Measurements from ENCODE around the gene SLC25A22. TPM values are rescaled to one million over a fixed set of nuclear protein-coding genes. Genes with fewer than 3 reads are reported as not detected.
A peak's percentile ranks its signal among the peaks of the same experiment; 100 is the strongest.

SLC25A22 gene
- 4.0 and 7.7 TPM in 2 replicates for total RNA-seq

GRCh38 chr11:798093-798713, at the start of gene SLC25A22:
SLC25A22 (minus strand) TSS chr11:798281; CDS start chr11:795006, 3,275 bp downstream.
- peak in 1 of 2 donors; percentile 83 for DNase-seq (ENCODE audit: low read depth in 2 of 2)

DNA sequence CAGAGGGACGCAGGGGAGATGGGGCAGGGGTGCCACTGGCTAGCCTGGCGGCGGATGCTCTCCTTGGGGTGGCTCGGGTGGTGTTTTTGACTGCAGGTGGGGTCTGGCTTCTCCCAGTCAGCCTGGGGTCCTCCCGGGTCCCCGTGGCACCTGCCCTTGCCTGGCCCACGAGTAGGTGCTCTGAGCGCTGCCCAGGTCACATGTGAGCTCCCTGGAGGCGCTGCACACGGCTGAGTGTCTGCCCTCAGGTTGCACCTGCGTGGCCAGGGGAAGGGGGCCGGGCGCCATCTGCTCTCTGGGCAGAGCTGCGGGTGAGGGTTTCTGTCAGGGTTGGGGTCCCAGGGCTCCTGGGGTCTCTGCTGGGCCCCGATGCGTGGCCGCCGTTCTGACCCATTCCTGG, 49.8 kb upstream of the SLC25A22 start:
- no peak for DNase-seq (ENCODE audit: low read depth in 2 of 2)

GRCh38 chr11:846496-847098, 48.5 kb upstream of the SLC25A22 start:
- no peak for DNase-seq (ENCODE audit: low read depth in 2 of 2)

GRCh38 chr11:845872-846495, 47.9 kb upstream of the SLC25A22 start:
- DNase-seq (ENCODE audit: low read depth in 2 of 2): peak in 1 of 2 donors; percentile 54

DNA sequence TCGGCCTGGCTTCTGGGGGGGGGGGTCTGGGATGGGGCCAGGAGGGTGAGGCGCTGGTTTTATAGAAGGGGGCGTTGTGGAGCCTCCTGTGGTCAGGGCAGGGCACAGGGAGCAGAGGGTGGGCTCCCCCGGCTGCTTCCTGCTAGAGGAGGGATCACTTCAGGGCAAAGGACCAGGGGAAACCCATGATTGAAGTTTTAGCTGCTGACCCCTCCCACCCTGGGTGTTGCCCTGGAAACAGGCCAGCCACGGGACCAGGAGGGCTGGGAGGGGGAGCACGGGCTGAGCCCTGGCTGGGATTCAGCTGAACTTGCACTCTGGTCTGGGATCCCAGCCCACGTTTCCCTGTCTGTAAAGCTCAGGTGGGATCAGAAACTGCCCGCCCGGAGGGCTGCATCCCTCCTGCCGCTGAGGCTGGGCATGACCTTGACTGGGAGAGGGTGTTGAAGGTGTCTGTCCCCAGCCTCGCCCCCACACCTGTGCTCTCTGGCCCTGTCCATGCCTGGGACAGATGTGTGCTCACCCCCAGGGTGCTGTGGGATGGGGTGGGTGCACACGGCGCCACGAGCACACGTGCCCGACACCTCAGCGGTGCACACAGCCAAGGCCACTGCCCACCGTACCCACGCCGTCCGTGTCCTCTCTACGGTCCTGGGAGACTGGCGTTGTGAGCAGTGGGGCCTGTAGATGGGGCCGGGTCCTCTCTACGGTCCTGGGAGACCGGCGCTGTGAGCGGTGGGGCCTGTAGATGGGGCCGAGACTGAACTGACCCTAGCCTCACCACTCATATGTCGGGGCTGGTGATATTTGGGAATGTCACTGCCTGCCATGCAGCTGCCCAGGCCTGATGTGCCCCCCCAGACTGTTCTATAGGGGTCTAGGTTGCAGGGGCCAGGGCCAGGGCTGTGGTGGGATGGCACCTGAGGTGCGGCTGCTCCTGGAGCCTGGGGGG, 46.9 kb upstream of the SLC25A22 start:
- peak; percentile 94 to 98 for DNase-seq (ENCODE audit: low read depth in 2 of 2)

GRCh38 chr11:843818-844692, 46.0 kb upstream of the SLC25A22 start:
- peak; percentile 91 to 95 for DNase-seq (ENCODE audit: low read depth in 2 of 2)

DNA sequence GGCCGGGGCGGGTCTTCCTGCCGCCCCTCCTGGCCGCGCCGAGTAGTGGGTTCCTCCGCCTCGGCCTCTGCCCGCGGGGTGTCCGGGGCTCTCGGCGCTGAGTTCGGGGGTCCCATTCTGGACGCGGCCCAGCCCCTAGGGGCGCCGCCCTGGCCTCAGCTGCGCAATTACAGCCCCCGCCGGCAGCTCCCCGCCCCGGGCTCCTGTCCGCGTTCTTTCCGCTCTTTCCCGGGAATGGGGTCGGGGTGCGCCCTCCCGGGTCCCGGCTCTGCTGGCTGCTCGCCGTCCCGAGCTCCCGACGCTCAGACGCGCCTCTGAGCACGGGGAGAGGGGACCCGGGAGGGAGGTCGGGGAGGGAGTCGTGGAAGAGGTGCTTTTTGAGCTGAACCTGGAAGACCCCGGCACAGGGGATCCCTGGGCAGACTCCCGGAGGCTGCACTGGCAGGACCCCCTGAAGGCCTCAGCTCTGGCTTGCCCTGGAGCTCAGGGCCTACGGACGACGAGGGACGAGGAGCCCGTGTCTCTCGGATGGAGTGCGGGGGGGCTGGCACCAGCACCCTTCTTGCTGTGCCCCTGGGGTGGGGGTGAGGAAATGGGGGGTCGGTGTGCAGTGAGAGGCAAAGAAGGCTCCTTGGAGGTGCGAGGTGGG, 45.1 kb upstream of the SLC25A22 start:
- peak in 1 of 2 donors; percentile 27 for DNase-seq (ENCODE audit: low read depth in 2 of 2)

DNA sequence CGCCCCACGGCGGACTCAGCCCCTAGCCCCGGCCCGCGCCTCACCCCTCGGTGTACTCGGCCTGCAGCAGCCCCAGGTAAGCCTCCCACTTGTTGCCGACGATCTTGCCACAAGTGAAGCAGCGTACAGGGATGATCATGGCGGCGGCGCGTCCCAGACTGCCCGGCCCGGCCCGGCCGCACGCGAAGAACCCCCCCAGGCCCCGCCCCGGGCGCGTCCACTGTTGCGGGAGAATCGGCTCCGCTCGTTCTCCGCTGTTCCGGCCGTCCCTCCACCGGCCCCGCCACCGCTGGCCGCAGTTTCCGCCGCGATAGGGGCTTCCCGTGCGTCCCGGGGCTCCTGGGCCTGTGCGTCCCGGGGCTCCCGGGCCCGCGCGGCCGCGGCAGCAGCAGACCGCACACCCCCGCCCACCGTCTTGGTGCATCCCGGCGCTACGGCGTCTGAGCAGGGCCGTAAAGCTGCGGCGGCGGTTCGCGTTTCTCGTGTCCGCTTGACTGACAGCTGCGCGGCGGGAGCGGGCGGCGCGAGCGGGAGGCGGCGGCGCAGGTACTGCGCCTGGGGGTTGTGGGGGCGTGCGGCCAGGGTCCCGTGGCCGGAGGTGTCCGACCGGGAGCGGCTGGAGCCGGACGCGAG, 44.4 kb upstream of the SLC25A22 start, which contains the start of the genes POLR2L and TSPAN4:
Gene POLR2L, minus strand, starts transcription at position 160 of the 633 bp plus-strand sequence. Its CDS starts 21 bp downstream, at position 139.
Gene TSPAN4, plus strand, starts transcription at position 483 of the 633 bp plus-strand sequence. CDS start 7,453 bp downstream, outside the sequence.
- peak; percentile 84 to 95 for DNase-seq (ENCODE audit: low read depth in 2 of 2)

DNA sequence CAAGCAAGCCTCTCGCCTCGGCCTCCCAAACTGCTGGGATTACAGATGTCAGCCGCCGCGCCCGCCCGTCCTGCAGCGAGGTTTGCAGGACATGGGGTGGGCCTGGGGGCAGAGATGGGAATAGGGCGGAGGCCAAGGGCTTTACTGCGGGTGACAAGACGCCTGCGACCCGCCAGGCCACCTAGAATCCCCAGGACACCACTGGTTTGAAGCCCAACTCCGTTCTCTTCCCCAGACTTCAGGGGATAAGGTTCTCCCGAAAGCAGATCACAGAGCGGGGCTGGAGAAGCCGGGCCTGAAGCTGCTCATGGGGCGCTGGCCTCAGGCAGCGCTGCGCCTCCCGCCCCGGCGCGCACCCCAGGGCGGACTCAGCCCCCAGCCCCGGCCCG, 43.9 kb upstream of the SLC25A22 start:
- DNase-seq (ENCODE audit: low read depth in 2 of 2): peak in 1 of 2 donors; percentile 32

GRCh38 chr11:839875-840617, 42.0 kb upstream of the SLC25A22 start:
- peak in 1 of 2 donors; percentile 31 for DNase-seq (ENCODE audit: low read depth in 2 of 2)

DNA sequence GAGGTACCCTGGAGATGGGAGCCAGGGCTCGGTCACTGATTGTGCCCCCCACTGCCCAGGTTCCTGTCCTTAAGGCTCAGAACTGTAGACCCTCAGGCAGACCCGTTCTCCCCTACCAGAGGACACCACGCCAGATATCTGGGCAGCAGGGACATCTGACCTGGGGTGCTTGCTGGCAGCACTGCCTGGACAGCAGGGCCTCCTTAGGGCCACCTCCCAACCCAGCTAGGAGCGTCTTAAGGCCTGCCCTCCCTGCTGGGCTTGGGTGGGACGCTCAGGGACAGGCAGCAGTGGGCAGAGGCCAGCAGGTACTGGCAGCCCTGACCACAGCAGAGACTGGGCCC, 41.2 kb upstream of the SLC25A22 start:
- DNase-seq (ENCODE audit: low read depth in 2 of 2): no peak

DNA sequence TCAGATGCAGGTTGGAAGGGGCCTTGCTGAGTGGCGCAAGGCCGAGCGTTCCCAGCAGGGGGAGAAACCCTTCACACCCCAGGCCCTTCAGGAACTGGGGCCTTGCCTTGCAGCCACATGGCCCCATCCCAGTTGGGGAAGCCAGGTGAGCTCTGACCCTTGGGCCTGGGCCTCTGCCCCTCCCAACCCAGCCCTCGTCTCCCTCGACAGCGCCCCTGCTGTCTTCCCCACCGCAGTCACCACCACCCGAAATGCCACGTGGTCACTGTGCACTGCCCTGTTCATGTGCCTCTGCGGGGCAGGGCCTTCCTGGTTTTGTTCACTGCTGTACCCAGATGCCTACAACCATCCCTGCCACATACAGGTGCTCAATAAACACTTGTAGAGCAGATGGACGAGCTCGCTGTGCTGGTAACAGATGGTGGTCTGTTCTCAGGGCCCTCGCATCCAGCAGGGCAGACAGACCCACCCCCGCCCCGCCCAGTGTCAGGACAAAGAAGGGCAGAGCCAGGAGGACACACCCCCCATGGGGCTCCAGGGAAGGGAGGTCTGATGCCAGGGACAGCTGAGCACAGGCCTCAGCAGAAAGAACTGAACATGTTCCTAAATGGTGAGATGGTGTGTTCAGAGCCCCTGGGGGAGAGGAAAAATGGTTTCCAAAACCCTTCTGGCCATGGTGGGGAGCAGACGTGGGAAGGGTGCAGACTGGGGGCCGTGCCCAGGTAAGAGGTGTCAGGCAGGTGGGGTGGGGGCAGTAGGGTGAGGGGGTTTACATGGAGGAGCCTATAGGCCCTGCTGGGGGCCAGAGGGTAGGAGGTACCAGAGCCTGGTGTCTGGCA, 40.6 kb upstream of the SLC25A22 start:
- peak in 1 of 2 donors; percentile 50 for DNase-seq (ENCODE audit: low read depth in 2 of 2)

GRCh38 chr11:837990-838307, 39.9 kb upstream of the SLC25A22 start:
- DNase-seq (ENCODE audit: low read depth in 2 of 2): no peak

- no peak for DNase-seq (ENCODE audit: low read depth in 2 of 2)
Measured at GRCh38 chr11:837189-837989, 39.3 kb upstream of the SLC25A22 start.

DNA sequence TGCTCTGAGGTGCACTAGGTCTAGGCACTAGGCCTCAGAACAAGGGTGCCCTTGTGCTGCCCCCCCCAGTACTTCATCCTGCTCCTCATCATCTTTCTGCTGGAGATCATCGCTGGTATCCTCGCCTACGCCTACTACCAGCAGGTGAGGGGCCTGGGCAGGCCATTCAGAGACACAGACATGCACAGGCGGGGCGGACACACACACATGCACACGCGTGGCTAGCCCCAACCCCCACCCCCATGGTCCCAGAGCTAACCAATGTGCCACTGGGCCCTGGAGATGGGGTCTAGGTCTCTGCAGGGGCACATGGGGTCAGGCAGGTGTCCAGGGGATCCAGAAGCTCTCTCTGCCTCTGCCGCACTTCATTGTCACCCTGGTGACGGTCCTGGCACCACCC, 38.6 kb upstream of the SLC25A22 start:
- no peak for DNase-seq (ENCODE audit: low read depth in 2 of 2)

GRCh38 chr11:836274-836673, 38.2 kb upstream of the SLC25A22 start:
- no peak for DNase-seq (ENCODE audit: low read depth in 2 of 2)
